ENCODE measurements around the gene SIAH3.

SIAH3 gene

GRCh38 chr13:45823583-45823982 is 28.0 kb downstream of the SIAH3 start:
- no peak for DNase-seq (ENCODE audit: low read depth in 2 of 2)

- no peak for DNase-seq (ENCODE audit: low read depth in 2 of 2)
Measured at GRCh38 chr13:45821811-45822210, 29.7 kb downstream of the SIAH3 start.

DNA sequence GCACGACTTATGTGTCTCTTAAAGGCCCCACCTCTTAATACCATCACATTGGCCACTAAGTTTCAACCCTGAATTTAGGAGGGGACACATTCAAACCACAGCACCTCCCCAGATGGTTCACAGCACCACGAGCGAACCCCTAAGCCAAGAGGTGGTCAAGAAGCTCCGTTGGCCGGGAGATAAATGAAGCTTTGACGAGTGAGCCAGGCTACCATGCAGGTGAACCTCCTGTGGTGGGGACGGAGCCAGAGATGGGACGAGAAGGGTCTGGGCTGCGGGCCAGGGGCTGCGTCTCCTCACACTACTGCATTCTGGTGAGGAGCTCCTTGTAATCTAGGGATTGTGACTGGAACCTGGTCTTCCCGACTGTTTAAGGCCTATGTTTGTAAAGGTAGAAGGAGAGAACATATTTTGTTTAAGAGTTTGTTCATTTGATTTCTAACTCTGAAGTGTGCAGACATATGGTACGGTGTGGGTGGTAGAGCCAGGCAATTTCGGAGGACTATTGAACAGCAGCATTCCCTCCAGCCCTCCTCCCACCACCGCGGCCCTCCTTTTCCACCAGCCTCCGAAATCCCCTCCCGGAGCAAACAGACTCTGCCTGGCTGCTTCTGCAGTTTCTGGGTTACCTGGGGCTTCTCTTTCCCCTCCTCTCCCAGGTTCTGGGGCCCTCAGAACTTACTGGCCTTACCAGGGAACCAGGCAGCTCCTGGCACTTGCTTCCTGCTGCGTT is 31.3 kb downstream of the SIAH3 start:
- no peak for DNase-seq (ENCODE audit: low read depth in 2 of 2)

DNA sequence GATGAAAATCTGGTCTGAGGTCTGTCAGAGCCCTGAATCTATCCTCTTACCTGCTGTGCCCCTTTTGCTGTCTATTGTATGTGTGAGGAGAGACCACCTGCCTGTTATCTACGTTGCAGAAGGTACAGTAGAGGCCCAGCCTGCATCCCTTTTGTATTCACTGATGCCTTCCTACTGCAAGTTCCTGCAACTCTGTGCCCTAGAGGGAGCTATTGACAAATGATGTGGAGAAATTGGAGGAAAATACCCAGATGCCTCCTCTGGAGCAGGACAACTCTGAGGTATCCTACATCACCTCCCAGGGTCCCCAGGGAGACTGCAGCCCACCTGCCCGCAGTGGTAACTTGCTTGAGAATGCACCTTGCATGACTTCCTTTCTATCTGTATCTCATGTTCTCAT is 33.7 kb downstream of the SIAH3 start:
- no peak for DNase-seq (ENCODE audit: low read depth in 2 of 2)

DNA sequence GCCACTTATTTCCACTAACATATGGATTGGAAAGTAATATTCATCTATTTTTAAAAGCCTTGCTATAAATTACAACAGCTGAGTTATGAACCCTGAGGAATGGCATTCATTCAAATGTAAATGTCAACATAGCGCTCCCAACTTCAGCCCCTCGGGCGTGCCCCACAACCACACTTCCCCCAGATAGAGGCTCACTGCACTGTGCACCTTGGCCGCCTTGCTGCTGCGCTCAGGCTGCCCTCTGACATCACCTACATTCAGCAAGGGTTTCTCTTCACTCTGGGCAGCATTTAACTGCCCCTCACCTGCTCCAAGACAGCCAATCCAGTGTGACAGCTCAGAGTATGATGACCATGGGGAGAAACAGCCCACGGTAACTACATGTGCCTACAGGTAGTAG is 35.1 kb downstream of the SIAH3 start:
- no peak for DNase-seq (ENCODE audit: low read depth in 2 of 2)

GRCh38 chr13:45812695-45813372 is 38.7 kb downstream of the SIAH3 start:
- DNase-seq (ENCODE audit: low read depth in 2 of 2), result no peak

GRCh38 chr13:45811891-45812694 is 39.5 kb downstream of the SIAH3 start:
- no peak for DNase-seq (ENCODE audit: low read depth in 2 of 2)

GRCh38 chr13:45809801-45810394 is 41.7 kb downstream of the SIAH3 start:
- no peak for DNase-seq (ENCODE audit: low read depth in 2 of 2)

GRCh38 chr13:45808925-45809324 is 42.6 kb downstream of the SIAH3 start:
- DNase-seq (ENCODE audit: low read depth in 2 of 2), result no peak

- DNase-seq (ENCODE audit: low read depth in 2 of 2), result no peak
Measured at GRCh38 chr13:45807520-45808099, 43.9 kb downstream of the SIAH3 start.

GRCh38 chr13:45800485-45800884 is 51.1 kb downstream of the SIAH3 start:
- DNase-seq (ENCODE audit: low read depth in 2 of 2), result no peak

GRCh38 chr13:45799451-45799850 is 52.1 kb downstream of the SIAH3 start:
- DNase-seq (ENCODE audit: low read depth in 2 of 2), result no peak

DNA sequence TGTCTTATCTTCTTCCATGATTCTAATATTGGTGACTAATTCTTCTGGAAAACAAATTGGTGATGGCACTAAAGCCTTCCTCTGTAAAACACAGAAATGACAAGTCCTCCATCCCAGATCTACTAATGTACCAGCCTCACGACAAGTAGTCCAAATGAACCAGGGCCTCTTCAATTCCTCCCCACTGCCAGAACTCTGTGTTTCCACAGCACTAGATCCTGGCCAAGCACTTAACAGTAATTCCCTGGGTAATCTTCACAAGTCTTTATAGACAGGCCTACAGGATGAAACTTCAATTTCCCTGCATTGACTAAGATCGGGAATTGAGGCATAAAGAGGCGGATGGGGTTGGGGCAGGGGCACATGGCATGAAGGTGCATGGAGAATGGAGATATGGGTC is 52.7 kb downstream of the SIAH3 start:
- DNase-seq (ENCODE audit: low read depth in 2 of 2), result no peak

GRCh38 chr13:45796426-45797235 is 54.9 kb downstream of the SIAH3 start:
- DNase-seq (ENCODE audit: low read depth in 2 of 2), result no peak

DNA sequence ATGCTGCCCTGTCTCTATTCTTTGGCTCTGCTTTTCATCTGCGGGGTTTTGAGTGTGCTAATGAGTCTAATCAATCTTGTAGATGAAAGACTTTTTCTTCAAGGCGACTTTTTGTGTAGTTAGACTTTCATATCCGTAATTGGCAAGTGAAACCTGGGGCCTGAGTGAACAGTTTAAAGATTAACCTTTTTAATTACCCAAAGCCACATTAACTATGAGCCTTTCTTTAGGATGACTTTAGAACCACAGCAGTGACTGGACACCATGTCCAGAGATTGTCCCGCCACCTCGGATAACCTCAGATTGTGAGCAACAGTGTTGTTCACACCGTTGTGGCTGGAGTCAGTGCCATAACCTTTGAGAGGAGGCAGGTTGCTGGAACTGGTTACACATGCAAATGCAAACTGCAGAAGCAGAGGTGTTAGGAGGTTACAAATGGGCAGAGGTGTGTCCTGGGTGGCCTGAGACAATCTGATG is 58.7 kb downstream of the SIAH3 start:
- DNase-seq (ENCODE audit: low read depth in 2 of 2), result no peak

- DNase-seq (ENCODE audit: low read depth in 2 of 2), result no peak
Measured at GRCh38 chr13:45788011-45788410, 63.5 kb downstream of the SIAH3 start.

DNA sequence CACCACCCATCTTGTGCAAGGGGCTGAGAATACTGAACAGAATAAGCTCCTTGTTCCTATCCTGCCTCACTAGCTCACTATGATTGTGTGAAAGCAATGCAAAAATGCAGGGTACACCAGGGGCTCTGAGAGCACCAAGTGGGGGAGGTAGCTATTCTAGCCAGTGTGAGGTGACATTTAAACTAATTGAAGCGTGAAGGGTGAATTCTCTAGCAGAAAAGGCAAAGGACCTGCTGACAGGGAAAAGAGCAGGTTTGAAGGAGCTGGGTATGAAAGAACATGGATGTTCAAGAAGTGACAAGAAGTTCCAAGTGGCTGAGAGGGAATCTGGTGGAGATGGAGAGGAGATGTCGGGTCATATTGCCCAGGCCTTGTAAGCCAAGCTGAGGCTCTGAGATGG is 64.2 kb downstream of the SIAH3 start:
- no peak for DNase-seq (ENCODE audit: low read depth in 2 of 2)

DNA sequence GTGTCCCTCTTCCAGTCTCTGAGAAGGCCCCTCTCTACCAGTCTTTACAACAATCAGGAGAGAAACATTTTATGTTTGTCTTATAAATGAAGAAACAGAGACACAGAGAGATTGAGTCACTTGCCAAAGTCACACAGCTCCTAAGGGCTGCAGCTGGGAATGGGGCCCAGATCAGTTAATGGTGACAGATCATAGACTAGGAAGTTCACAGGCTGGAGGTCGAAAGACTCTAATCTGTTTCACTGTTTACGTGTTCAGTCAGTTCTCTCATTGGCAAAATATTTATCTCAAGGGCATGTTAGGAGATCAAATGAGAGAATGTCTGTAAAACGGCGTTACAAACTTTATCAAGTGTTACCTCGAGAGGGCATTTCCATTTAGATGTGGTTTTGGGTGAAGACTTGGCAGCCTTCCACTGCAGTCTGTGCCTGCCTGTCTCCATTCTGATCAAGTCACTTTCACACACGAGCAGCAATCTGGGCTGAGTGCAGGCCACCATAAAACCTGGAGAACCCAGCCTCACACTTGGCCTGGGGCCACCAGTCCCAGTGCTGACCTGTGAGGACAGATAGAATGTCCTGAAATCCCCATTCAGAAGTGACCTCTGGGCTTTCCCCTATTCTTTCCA is 65.1 kb downstream of the SIAH3 start:
- DNase-seq (ENCODE audit: low read depth in 2 of 2), result no peak

DNA sequence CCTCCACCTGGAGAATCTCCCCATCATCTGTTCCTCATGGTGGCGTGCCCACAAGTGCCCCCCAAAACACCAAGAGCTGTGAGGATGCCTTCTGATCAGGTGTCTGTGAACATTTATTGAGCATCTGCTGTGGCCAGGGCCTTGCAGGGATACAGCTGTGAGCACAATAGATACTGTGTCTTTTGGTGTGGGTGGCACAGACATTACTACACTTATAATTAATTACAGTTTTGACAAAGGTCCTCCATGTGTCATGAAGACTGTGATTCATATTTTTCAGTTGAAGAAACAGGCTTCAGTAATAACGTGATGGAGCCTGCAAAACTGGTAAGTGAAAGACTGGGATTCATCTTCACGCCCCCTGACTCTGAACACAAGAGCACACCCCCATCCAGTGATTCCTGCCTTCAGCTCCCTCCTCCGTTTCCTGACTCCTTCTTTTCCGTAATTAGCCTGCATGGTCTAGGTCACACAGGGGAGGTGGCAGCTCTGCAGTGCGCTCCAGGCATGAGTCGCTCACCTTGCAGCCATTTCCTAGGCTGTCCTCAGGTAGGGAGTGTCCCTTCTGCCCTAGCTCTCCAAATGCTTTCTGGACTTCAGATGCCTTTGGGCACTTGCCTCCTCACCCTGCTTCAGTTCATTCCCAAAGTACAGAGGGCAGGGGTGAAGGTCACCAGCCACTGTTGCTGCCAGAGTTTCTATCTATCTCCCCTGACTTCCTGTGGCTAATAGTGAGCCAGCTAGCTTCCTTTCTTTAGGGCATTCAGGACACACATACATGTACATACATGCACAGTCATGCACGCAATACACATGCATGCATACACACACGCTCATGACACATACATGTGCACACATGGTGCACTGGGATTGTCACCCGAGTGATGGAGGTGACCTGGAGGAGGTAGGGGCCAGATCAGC is 66.5 kb downstream of the SIAH3 start:
- DNase-seq (ENCODE audit: low read depth in 2 of 2), result no peak

Measured in stimulated activated CD8-positive, alpha-beta memory T cell treated with anti-CD3 and anti-CD28 coated beads, Interleukin-7, amount 100 ng/mL, for 4 hours (primary cell).